Stimulated activated naive CD8-positive, alpha-beta T cell treated with anti-CD3 and anti-CD28 coated beads, Interleukin-15, amount 100 ng/mL, for 72 hours (primary cell): ENCODE data around the gene OPCML.
A peak's percentile ranks its signal among the peaks of the same experiment; 100 is the strongest.

Source experiments
- ATAC-seq: fragments of 150-1000 bp; cut with Tn5 transposase; 2 replicates; pipeline ENCODE4 v1.10.0; 2021; ENCODE audit warnings: mild to moderate bottlenecking, moderate library complexity
- DNase-seq, 2 donors: peaks; one replicate each; pipeline ENCODE4 v3.0.0; 2021 to 2022
- H3K27ac Mint-ChIP-seq, 2 donors: one replicate each; pipeline ENCODE4 v1.8.0; 2022; ENCODE audit warnings: mild to moderate bottlenecking in 2 of 2, mixed read lengths in 2 of 2, moderate library complexity in 2 of 2
- H3K27me3 Mint-ChIP-seq: one replicate; pipeline ENCODE4 v1.8.0; 2022; ENCODE audit warnings: mixed read lengths
- H3K4me1 Mint-ChIP-seq: one replicate; pipeline ENCODE4 v1.8.0; 2022; ENCODE audit warnings: mild to moderate bottlenecking, mixed read lengths
- H3K4me3 Mint-ChIP-seq, 2 donors: one replicate each; pipeline ENCODE4 v1.8.0; 2022; ENCODE audit warnings: mild to moderate bottlenecking in 2 of 2, mixed read lengths in 2 of 2, moderate library complexity in 1 of 2
- H3K9me3 Mint-ChIP-seq, 2 donors: one replicate each; pipeline ENCODE4 v1.8.0; 2022; ENCODE audit warnings: mixed read lengths in 2 of 2

OPCML gene

DNA sequence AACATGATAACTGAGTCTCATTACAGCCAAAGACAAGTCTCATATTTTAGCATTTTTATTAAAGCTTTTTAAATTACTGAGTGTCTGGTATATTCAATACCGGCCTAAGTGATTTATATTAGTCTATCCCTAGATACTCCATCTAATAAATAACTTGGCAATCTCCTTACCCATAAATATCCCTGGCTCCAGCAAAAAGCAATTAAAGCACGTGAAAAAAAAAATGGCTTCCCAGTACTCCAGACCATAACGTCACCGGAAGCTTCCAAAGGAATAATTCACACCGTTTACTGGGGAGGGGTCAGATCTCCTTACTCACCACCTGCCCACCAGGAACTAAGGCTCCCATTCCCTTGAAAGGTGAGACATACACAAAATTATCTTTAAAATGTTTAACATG is 988.3 kb downstream of the OPCML start:
- H3K4me1 Mint-ChIP-seq, result no peaks in the 10 kb centered on the region
- no peak for DNase-seq
- H3K27ac Mint-ChIP-seq, result no peak overlapping the region
- no peak for ATAC-seq
- H3K9me3 Mint-ChIP-seq, result no peaks in the 10 kb centered on the region
- no peak overlapping the region for H3K4me3 Mint-ChIP-seq
- no peaks in the 10 kb centered on the region for H3K27me3 Mint-ChIP-seq

DNA sequence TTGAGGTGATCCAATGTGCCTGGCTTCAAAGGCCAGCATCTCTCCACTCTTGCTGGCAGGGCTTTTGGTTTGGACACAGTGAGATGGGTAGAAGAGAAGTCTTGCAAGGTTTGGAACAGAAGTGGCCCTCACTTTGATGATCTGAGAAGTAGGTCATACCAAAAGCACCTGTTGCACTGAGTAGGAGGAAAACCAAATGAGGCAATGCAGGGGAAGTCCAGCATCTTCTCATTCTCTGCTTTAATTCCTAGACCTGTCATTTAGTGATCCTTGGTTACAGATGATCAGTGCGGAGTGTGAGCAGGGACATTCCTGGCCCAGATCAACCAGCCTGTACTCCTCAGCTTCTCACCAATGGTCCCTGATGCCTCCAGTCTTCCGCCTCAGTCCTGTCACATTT is 990.5 kb downstream of the OPCML start:
- H3K27ac Mint-ChIP-seq, result no peak overlapping the region
- ATAC-seq, result peak; percentile 12
- no peaks in the 10 kb centered on the region for H3K9me3 Mint-ChIP-seq
- H3K4me1 Mint-ChIP-seq, result no peaks in the 10 kb centered on the region
- no peak overlapping the region for H3K4me3 Mint-ChIP-seq
- H3K27me3 Mint-ChIP-seq, result no peaks in the 10 kb centered on the region
- DNase-seq, result no peak

DNA sequence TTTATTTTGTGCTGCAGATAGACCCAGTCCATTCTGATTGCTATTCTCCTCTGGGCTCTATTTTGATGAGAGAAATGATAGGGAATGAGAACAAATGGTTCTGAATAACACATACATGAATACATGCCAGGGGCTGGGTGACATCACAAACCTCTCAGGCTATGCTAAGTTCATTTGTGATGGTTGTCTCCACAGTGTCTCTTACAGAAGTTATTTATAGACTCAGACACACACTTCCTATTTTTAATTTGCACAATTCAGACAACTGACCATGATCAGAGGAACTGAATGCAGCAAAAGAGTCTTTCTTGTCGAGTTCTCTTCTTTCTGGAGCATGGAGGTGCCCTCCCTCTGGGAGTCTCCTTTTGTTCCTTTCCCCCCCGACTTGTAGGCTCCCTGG is 991.7 kb downstream of the OPCML start:
- DNase-seq, result no peak
- Mint-ChIP-seq H3K9me3 (no peaks in the 10 kb centered on the region), H3K4me3 (no peak overlapping the region), H3K27ac (no peak overlapping the region), H3K27me3 (no peaks in the 10 kb centered on the region), H3K4me1 (no peaks in the 10 kb centered on the region)
- ATAC-seq, result no peak

DNA sequence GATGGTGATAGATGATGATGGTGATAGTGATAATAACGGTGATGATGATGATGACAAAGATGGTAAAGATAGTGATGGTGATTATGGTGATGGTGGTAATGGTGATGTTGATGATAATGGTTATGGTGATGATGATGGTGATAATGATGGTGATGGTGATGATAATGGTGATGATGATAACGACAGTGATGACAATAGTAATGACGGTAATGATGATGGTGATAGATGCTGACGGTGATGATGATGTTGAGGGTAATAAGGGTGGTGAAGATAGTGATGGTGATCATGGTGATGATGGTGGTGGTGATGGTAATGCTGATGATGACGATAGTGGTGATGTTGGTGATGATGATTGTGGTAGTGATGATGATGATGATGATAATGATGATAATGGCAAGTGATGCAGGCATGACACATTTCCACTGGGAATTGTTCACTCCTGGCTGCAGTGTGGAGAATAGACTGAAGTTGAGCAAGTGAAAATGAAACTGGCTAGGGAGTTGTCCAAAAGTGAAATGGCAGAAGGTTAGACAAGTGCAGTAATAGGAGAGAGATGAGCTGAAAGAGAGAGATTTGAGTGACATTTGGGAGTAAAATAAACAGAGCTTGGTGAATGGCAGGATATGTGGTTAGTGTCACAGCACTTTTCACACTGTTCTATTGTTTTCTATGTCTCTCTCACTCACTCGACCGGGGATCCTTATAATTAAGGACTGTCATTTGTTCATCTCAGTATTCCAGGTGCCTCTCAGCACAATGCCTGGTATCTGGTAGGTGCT is 992.5 kb downstream of the OPCML start:
- no peak overlapping the region for H3K4me3 Mint-ChIP-seq
- no peak for ATAC-seq

DNA sequence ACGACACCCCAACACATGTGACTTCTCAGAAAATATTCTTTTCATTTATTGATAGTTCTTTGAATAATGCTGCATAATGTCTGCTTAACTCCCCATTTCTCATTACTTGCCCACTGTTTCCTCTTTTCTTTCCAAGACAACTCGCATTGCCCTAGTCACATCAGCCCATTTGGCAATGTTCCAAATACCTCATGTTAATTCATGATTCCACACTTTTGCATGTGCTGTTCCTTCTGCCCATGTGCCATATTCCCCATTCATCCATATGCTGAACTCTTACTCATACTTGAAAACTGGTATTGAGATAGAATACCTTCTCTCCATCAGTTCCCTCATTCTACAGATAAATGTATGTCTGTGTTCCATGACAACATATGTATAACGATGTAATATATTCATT is 993.7 kb downstream of the OPCML start:
- Mint-ChIP-seq H3K27ac (no peak overlapping the region), H3K4me1 (no peaks in the 10 kb centered on the region)
- no peak for ATAC-seq

More for the DNA sequence above, 992.5 kb downstream of the OPCML start:
- DNase-seq, result no peak
- no peaks in the 10 kb centered on the region for H3K4me1 Mint-ChIP-seq
- H3K9me3 Mint-ChIP-seq, result no peaks in the 10 kb centered on the region
- H3K27me3 Mint-ChIP-seq, result no peaks in the 10 kb centered on the region
- H3K27ac Mint-ChIP-seq, result no peak overlapping the region

DNA sequence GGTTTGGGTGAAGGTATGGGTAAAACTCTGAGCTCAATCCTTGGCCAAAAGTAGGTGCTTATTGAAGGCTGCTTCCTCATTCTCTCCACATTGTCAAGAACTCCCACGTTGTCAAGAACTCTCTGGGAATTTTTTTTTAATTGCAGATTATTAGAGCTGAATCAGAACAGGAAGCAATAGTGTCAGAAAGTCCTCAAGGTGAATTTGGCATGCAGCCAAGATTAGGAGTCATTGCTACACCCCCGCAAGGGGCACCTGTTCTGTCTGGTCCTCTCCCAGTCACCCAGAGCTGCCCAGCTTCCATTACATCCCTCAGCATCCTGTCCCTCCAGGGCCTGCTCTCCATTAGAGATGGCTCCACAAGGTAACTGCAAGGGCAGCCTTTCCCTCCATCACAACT is 996.5 kb downstream of the OPCML start:
- H3K4me3 Mint-ChIP-seq, result no peak overlapping the region
- no peaks in the 10 kb centered on the region for H3K4me1 Mint-ChIP-seq
- ATAC-seq (no peak), DNase-seq (no peak)
- no peak overlapping the region for H3K27ac Mint-ChIP-seq
- H3K9me3 Mint-ChIP-seq, result no peaks in the 10 kb centered on the region
- H3K27me3 Mint-ChIP-seq, result no peaks in the 10 kb centered on the region

More for the DNA sequence above, 993.7 kb downstream of the OPCML start:
- no peak overlapping the region for H3K4me3 Mint-ChIP-seq
- no peaks in the 10 kb centered on the region for H3K9me3 Mint-ChIP-seq
- H3K27me3 Mint-ChIP-seq, result no peaks in the 10 kb centered on the region
- DNase-seq, result no peak

DNA sequence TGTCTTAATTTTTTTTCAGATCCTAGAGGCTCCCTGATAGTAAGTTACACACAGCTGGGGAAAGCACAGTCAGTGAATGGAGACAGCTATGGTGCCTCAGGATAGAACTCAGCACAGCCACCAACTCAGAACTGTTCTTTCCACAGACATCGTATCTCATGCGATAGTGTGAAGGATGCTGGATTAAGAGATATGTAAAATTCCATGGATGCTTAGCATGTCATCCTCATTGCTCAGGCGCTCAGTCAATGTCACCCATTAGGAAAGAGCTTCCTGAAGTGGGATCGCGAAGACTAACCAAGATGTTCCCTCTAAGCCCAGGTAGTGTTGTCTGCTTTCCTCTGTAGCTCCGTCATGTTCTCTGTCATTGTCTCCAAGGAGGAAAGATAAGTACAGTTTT is 1000.4 kb downstream of the OPCML start:
- peaks cover 7% of the 10 kb centered on the region for H3K27me3 Mint-ChIP-seq
- no peak overlapping the region for H3K4me3 Mint-ChIP-seq
- H3K9me3 Mint-ChIP-seq, result peaks cover 0 to 7% of the 10 kb centered on the region in 2 donors
- H3K4me1 Mint-ChIP-seq, result no peaks in the 10 kb centered on the region
- ATAC-seq (no peak), DNase-seq (no peak)
- no peak overlapping the region for H3K27ac Mint-ChIP-seq

DNA sequence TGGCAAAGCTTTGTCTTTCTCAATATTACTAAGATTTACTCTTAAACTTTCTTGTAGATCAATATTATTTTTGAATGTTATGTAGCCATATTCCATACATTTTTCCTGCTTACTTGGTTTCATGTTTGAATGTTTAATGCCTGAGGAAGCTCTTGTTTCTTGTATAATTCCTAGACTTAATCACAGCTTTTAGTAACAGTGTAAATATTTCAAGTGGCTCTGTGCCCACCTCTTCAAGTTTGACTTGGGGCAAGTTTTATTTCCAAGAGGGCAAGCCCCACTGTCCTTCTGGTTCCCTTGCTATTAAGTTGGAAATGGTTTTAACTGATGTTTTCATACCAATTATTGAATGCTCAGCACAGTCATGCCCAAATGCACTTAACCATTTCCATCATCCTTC is 1004.1 kb downstream of the OPCML start:
- H3K4me3 Mint-ChIP-seq, result no peak overlapping the region
- DNase-seq, result no peak
- ATAC-seq, result no peak
- peaks cover 0 to 7% of the 10 kb centered on the region in 2 donors for H3K9me3 Mint-ChIP-seq
- peaks cover 7% of the 10 kb centered on the region for H3K27me3 Mint-ChIP-seq
- no peak overlapping the region for H3K27ac Mint-ChIP-seq
- H3K4me1 Mint-ChIP-seq, result no peaks in the 10 kb centered on the region

DNA sequence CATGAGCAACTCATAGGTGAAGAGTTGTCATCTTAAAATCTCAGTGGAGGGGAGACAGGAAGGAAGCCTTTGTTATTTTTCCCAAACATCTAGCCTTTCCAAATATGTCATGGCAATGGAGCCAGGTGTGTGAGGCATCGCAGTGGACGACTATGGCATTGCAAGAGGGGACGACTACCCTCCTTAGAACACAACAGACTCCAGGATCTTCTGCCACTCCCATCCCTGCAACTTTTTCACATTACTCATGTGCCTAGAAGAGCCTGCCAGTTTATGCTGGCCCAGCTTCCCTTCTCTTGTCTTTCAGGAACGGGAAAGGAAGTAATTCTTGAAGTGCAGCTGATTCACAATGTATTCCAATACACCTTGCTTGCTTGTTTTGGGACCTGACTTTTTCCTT is 1008.4 kb downstream of the OPCML start:
- H3K4me3 Mint-ChIP-seq, result no peak overlapping the region
- H3K27ac Mint-ChIP-seq, result no peak overlapping the region
- ATAC-seq (no peak), DNase-seq (no peak)
- no peaks in the 10 kb centered on the region for H3K4me1 Mint-ChIP-seq
- no peaks in the 10 kb centered on the region for H3K9me3 Mint-ChIP-seq
- no peaks in the 10 kb centered on the region for H3K27me3 Mint-ChIP-seq

DNA sequence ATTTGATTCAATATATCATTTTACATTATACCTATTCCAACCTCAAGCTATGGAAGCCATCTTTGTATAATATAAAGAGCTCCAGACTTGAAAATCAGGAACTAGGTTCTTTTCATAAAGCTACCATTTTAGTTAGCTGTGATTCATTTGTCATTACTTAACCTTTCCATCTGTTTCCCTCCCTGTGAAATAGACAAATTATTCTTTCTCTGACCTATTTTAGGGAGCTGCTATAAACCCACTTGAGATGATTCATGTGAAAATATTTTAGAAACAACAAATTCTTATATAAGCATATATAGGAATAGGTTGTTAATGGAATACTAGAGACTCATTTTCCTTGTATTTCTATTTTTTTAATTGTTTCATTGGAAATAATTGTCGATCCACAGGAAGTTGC is 1012.1 kb downstream of the OPCML start:
- Mint-ChIP-seq H3K4me1 (no peaks in the 10 kb centered on the region), H3K27me3 (no peaks in the 10 kb centered on the region), H3K9me3 (no peaks in the 10 kb centered on the region), H3K27ac (no peak overlapping the region), H3K4me3 (no peak overlapping the region)
- no peak for ATAC-seq
- DNase-seq, result no peak

DNA sequence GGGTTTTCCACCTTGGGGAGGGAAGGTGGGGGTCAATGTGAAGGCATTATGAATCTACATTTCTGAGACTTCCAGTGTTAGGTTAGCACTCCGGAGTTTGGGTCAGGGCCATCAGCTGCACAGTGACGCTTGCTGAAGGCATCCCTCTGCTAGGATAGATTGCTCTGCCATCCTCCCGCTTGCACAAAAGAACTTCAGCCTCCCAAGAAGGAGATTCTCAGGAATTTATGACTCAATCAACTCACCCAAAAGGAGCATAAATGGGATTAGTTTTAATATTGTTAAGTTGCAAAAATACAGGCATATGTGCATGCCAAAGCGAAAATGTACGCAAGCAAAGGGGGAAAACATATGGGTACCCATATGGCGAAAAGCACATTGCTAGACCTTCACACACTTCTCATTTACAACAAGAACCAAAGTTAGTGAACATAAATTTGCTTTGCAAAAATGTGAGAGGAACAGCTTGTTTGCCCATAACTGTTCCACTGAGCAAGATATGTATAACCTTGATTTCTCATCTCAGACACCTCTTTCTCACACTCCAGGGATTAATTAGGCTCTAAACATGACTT is 1013.0 kb downstream of the OPCML start:
- no peaks in the 10 kb centered on the region for H3K27me3 Mint-ChIP-seq
- no peak overlapping the region for H3K4me3 Mint-ChIP-seq
- no peak overlapping the region for H3K27ac Mint-ChIP-seq
- ATAC-seq, result no peak
- no peaks in the 10 kb centered on the region for H3K4me1 Mint-ChIP-seq
- H3K9me3 Mint-ChIP-seq, result no peaks in the 10 kb centered on the region
- no peak for DNase-seq

DNA sequence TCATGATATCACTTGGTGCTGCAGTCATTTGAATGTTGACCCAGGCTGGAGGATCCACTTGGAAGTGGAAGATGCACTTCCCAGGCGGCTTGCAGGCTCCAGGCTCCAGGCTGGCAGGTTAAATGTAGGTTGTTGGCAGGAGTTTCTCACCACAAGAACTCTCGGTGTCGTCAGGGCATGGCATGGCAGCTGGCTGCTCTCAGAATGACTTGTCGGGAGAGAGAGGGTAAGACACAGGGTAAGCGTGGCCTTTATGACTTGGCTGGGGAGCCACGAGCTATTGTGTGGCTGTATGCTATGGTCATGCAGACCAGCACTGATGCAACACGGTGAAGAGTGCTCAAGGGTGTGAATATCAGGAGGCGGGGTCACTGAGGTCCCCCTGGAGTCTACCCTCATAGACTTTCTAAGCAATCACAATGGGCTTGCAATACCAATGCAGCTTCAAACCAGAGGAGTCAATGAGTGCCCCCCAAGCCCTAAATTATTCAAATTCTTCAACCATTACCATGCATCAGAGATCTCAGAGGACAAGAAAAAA is 1027.7 kb downstream of the OPCML start:
- Mint-ChIP-seq H3K4me3 (no peak overlapping the region), H3K27me3 (peaks cover 11% of the 10 kb centered on the region), H3K27ac (no peak overlapping the region), H3K9me3 (peaks cover 8 to 22% of the 10 kb centered on the region in 2 donors), H3K4me1 (no peaks in the 10 kb centered on the region)
- DNase-seq (no peak), ATAC-seq (no peak)

DNA sequence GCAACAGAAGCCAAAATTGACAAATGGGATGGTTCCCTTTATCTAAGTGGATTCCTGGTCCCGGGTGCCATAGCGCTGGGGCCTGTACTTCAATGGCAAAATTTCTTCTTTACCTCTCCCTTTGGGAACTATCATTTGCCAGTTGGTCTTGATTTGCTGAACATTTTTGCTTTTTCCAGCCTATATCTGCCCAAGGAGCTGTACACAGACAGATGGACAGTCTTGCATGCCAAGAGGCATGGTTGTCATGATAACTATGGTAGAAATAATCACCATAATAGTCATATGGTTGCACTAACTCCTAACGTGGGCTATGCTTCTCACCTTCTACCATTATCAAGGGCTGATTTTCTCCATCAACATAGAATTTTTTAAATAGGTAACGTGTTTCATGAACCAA is 1030.9 kb downstream of the OPCML start:
- peaks cover 11% of the 10 kb centered on the region for H3K27me3 Mint-ChIP-seq
- no peak overlapping the region for H3K4me3 Mint-ChIP-seq
- H3K4me1 Mint-ChIP-seq, result no peaks in the 10 kb centered on the region
- peaks cover 0 to 20% of the 10 kb centered on the region in 2 donors for H3K9me3 Mint-ChIP-seq
- ATAC-seq (no peak), DNase-seq (no peak)
- no peak overlapping the region for H3K27ac Mint-ChIP-seq

DNA sequence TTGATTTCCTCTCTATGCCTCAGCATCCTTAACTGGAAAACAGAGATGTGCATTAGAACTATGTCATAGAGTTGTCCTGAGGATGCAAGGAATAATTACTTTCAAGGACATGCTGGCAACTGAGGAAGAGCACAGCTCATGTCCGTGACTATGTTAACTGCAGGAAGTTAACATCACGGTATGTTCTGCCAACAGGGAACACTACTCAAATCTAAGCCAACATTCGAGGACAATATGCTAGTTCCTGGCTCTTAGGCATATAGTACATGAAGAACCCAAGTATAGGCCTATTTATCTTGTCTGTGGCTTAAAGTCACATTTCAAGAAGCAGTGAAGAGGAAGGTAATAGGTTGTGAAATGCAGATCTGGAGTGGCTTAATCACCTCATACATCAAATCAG is 1032.6 kb downstream of the OPCML start:
- ATAC-seq, result no peak
- Mint-ChIP-seq H3K27ac (no peak overlapping the region), H3K4me3 (no peak overlapping the region), H3K27me3 (peaks cover 4% of the 10 kb centered on the region), H3K9me3 (peaks cover 0 to 20% of the 10 kb centered on the region in 2 donors), H3K4me1 (no peaks in the 10 kb centered on the region)
- no peak for DNase-seq

DNA sequence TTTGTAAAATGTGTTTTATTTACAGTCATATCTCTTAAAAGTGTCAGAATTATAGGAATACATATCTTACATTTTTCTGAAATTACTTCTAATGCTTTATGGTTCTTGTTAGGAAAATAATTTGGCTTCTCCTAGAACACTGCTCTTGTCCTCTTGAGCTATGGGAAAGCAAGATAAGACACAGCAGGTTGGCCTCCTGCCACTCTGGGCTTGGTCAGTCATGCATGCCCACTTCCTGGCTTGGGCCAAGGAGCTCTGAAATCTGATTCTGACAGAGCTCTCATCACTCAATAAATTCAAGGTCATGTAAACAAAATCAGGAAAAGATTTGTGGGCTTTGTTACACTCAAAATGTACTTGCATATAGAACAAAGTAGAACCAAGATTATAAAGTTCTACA is 1036.0 kb downstream of the OPCML start:
- no peaks in the 10 kb centered on the region for H3K4me1 Mint-ChIP-seq
- H3K27me3 Mint-ChIP-seq, result no peaks in the 10 kb centered on the region
- no peak for DNase-seq
- H3K9me3 Mint-ChIP-seq, result peaks cover 3 to 26% of the 10 kb centered on the region in 2 donors
- ATAC-seq, result no peak
- no peak overlapping the region for H3K4me3 Mint-ChIP-seq
- H3K27ac Mint-ChIP-seq, result no peak overlapping the region

DNA sequence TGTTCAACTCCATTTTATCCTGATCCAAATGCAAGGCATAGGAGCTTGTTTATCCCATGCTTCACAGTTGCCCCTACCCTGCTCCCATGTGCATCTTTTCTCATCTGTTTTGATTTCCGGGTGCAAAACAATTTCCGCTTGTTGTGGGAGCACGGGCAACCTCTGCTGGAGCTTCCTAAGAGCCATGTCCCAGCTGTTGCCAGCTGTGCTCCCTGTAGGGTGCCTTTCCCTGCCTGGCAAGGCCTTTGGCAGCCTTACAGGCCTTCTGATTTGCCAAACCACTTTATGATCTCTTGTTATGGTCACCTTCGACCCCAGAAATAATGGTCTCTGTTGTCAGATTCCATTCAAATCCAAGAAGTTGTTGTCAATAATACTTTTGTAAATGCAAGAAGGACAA is 1038.5 kb downstream of the OPCML start:
- H3K9me3 Mint-ChIP-seq, result peaks cover 3 to 24% of the 10 kb centered on the region in 2 donors
- no peaks in the 10 kb centered on the region for H3K4me1 Mint-ChIP-seq
- no peak for ATAC-seq
- no peak for DNase-seq
- no peak overlapping the region for H3K27ac Mint-ChIP-seq
- H3K4me3 Mint-ChIP-seq, result no peak overlapping the region
- no peaks in the 10 kb centered on the region for H3K27me3 Mint-ChIP-seq
